GM19035 (cell line): ENCODE measurements around the gene FGFBP2.

ENCODE experiments used
- ATAC-seq: cut with Tn5 transposase; IDR thresholded peaks from one replicate; pipeline ENCODE4 v1.9.1; 2021; ENCODE audit not compliant: unreplicated experiment

Gene FGFBP2

DNA sequence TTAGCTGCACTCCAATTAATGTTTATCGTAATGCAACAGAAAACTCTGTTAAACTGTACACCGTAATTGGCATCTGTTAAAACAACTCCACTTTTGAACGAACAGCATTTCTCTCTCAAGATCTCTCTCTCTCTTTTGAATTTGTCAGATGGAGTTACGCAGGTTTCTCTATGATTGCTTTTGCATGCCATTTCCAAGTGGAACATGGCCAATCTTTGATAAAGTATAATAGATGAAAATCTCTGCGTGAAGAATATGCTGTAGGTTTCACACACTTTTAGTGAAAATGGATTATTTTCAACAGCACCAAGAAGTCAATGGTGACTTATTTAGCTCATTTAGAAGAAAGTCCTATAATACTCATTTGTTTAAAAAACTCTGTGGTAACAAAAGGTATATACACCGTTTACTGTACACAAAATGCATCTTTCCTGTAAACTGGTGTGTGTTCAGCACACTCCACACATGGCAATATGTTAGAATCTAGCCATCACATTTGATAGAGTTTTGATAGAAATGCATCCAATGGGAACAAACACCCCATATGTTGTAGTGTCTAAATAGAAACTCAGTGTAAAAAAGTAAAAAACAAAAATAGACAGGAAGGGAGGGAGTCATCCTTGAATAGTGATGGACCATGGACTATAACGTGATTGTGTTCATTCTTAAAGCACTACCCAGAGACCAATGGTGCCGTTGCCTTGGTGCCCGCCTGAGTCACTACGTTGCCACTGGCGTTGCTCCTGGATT, 5.8 kb upstream of the FGFBP2 start:
- no peak for ATAC-seq

DNA sequence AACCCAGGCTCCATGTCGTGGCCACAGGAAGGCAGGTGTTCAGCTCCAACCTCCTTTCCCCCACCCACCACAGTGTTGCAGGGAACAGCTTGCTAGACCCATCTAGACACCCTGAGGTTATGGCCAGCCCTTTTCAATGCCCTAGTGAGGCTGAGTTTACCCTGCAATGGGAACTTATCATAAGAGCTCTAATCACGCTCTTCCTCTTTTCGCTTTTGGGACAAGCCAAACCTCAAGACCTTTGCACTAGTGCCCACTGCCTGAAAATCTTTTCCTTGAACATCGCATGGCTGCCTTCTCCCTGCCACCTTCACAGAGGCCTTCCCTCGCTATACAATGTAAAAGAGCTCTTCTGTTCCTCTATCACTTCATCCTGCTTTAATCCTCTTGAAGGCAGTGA, 2.4 kb upstream of the FGFBP2 start:
- ATAC-seq: no peak

GRCh38 chr4:15964159-15964558, 1.2 kb upstream of the FGFBP2 start:
- no peak for ATAC-seq

DNA sequence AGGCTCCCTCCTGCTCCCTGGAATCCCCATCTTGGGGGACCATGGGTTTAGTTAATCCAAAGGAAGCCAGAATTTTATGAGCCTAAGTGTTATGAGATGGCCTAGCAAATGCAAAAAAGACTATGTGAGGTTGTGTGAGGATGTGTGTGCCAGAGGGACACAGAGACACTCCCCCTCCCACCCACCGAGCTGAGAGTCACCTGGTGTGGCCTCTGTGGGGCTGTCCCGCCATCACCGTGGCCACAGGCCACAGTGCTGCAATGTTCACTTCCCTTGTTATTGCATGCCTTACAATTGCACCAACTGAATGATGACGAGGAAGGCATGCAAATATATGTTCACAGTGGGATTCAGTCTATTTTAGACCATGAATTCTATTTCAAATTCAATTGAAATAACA, 601 bp upstream of the FGFBP2 start:
- ATAC-seq: peak; percentile 89

- no peak for ATAC-seq
Measured at GRCh38 chr4:15961781-15962510, 1.0 kb downstream of the FGFBP2 start.

GRCh38 chr4:15958562-15958961, 4.4 kb downstream of the FGFBP2 start:
- no peak for ATAC-seq

GRCh38 chr4:15956179-15956850, 6.7 kb downstream of the FGFBP2 start:
- ATAC-seq: peak; percentile 96

DNA sequence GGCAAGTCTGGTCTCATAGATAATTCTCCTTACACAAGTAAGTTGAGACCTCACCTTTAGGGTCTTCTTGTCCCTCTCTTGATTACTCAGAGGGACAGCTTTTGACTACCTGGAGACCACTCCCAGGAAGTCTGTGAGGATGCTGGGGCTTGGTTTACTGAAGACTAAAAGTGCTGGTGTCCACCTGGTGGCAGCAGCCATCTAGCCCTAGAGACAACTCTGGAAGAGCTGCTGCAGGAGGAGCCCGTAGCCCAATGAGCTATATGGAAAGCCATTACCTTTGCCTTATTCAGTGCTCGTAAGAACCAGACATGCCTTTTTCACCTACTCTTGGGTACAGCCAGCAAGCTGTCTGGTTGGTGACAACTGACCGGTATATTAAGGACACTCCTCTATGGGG, 7.3 kb downstream of the FGFBP2 start:
- no peak for ATAC-seq

DNA sequence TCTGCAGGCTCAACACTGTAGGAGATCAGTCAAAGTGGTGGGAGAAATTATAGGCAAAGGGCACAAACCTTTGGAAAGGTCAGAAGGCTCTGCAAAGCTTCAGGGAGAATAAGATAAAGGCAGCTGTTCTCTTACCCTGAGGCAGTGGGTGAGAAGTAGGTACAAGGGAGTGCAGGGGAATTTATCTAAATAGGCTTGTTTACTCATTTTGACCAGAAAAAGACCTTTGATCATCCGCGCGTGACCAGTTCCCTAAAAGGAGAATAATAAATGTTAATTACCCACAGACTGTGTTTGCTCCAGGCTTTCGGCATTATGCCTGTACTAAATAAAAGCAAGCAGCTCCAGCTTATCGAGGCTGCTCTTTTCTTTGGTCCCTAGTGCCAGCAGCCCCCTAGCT, 9.3 kb downstream of the FGFBP2 start:
- ATAC-seq: no peak

DNA sequence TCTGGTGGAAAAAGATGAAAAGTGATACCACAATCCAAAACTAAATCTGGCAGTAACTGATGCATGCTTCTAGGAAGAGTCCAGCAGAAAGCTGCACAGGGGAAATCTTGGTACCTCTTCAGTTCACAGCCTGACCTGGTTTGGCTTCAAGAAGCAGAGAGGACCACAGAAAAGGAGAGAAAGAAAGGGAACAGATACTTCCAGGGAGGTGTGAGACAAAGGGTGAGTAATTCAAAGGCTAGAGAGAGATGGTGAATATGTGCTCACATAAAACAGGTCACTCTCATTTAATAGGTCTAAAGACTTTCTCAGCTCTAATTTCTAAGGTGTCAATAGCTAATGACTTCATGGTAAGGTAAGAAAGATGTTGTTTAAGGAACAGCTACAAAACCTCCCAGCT, 11.2 kb downstream of the FGFBP2 start:
- ATAC-seq: no peak

GRCh38 chr4:15948826-15949225, 14.1 kb downstream of the FGFBP2 start:
- ATAC-seq: no peak

DNA sequence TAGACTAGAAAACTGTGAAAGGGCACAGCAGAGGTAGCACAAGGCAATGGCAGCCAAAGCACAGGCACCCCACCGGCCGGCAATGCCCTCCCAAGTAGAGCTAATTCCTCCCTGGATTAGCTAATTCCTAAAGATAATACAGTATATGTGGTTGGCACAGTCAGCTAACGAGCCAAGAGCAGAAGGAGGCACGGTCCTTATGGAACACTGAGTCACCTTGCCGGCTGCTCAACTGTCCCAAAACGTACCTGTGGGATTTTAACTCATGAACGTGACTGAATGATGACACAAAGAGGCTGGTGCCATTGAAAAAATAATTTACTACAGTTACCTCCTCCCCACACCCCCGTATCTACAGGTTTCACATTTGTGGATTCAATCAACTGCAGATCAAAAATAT, 15.3 kb downstream of the FGFBP2 start:
- no peak for ATAC-seq

GRCh38 chr4:15945516-15945915, 17.5 kb downstream of the FGFBP2 start:
- no peak for ATAC-seq

DNA sequence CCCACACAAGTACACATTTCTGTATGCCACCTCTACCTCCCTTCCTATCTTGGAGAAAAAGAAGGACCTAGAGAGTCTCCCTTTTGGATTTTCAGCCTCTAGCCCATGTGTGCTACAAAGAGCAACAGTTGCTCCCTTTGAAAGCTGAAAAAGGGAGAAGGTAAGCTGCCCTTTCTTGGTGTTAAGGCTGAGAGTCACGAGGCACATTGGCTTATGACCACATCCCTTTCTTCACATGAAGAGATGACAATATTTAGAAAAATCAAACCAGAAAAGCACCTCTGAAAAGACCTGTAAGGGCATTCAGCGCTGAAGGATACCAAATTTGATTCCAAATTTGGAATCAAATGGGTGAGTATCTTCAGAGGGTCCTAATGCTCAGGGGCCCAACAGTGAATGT, 18.1 kb downstream of the FGFBP2 start:
- no peak for ATAC-seq

DNA sequence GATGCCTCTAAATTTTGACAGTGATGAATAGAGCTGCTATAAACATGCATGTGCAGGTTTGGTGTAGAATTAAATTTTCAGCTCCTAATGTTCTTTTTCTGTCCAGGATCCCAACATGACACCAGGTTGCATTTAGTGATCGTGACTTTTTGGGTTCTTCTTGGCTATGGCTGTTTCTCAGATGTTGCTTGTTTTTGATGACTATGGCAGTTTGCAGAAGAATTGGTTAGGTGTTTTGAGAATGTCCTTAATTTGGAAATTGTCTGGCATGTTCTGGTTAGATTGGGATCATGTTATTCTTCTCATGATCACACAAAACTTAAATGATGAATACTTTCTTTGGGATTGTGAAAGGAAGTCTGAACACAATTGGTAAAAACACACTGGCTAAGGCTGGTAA, 20.7 kb downstream of the FGFBP2 start:
- no peak for ATAC-seq

DNA sequence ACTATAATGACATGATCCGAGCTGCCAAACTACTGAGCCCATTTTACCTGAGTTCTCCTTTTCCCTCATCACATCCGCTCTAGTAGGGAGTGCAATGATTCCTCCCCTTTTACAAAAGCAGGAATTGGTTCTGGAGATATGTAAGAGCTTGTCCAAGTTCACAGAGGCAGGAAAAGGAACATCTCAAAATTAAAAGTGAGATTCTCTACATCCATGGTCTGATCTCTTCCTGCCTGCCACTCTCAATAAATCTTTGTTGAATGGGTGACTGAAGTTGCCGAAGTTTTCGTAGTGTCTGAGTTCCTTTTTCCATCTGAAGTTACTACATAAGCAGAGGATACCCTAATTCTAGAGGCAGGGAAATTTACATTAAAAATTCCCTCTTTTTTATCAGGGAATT, 24.3 kb downstream of the FGFBP2 start, which contains the start of gene FGFBP1:
FGFBP1 (minus strand) TSS at position 101 of the 400 bp plus-strand sequence. CDS start 2,108 bp downstream, outside the sequence.
- ATAC-seq: no peak

DNA sequence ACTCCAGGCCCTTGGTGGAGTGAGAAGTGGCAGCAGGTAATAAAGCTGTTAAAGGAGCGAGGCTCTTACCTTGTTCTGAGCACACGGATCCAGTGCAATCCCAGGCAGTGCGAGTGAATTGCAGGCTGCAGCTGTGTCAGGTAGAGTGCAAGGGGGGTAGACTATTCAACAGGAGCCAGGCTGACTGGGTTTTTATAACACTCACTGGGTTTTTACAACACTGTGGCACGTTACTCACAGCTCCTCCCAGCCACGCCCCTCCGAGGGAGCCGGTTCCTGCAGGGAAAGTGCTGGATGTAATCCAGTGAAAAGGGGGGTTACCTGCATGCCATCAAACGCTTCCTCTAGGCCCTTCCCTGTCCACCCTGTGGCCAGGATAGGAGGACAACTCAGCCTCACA, 24.8 kb downstream of the FGFBP2 start:
- ATAC-seq: no peak

GRCh38 chr4:15936495-15936894, 26.5 kb downstream of the FGFBP2 start:
- ATAC-seq: no peak

DNA sequence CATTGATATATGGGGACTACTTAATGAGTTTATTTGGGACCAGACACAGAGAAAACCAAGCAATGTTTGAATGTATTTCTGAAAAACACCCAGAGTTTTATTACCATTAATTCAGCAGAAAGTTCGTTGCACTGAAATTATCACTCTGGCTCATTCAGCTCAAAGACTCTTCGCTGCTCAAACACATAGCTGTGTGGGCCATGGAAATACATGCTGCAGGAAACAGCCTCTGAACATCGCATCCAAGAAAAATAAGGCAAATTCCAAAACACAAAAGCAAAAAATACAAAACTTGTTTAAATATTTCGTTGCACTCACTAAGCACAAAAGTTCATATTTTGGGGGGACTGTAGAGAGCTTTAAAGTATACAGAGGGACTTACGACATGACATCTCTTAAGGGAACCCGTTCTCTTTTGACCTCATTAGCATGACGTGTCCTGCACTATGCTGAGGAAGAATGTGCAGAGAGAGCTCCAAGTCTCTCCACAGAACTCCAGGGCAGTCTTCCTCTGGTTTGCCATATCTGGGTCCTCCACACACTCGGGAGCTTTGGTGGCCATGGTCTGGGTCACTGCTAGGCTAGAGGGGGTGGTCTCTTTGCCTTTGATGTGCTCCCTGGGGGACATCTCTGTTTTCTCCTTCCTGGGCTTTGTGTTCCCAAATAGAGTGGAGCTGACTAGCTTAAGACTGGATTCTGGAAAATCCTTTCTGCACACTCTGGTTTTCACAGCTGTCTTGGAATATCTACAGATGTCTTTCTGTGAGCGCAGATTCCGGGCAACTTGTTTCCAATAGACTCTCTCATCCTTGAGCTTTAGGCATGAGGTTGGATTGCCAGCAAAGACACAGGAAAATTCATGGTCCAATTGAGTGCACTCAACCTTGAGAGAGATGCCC, 27.2 kb downstream of the FGFBP2 start:
- no peak for ATAC-seq

DNA sequence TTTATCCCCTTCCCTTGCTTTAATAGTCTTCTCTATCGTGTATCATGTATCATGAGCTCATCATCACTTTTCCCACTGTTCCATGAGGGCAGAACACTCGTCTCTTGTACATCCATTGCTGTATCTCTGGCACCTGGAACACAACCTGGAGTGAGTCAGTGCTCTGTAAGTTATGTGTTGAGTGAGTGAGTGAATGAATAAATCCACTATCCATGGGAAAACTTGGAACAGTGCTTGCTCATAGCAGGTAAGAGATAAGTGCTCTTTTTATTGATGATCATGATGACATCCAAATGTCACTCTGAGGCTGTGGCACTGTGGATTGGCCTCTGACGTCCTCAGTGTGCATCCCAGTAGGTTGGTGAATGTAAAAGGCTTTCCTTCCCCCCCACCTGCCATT, 28.7 kb downstream of the FGFBP2 start:
- ATAC-seq: no peak
